ENCODE data around the gene SLC35B1.

SLC35B1 gene

DNA sequence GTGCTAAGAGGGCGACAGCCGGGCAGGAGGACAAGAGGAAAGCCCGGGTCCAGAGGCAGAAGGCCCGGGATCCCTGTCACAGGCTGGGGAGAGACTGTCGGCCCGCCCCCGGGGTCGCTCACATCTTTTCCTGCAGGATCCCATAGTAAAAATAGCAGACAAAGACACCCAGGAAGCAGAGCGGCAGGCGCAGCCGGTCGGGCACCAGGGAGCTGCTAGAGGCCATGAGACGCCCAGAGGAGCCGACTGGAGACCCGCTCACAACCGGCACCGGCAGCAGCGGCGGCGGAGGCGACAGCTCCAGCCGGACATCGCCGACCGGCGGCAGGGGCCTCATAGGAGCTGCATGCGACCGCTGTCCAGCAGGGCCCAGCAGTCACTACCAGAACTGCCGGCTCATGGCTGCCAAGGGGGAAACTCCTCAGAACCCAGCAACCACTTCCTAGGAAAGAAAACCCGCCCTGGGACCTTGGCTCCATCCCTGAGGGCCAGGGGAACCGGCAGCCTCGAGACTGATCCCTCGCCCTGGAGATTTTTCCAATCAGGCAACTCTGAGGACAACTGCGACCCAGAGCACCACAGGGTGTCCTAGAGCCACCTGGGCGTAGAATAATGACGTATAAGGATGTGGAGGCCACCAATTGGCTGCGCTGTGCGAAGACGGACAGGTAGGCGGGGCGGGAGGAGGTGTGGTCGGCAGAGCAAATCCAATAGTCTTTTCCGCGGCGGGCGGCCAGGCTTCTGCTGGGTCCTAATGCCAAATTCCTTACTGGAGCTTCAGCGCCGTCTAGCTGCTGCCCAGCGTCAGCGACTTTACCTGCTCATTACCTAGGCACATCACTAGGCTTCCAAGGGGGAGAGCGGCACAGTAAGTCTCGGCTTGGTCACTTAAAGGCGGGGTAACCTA is at the start of gene SLC35B1:
Gene SLC35B1, minus strand, starts transcription at position 357 of the 907 bp plus-strand sequence. Its CDS starts 131 bp downstream, at position 226.
- peak; percentile 96 for DNase-seq (ENCODE audit: low read depth in 2 of 2)

DNA sequence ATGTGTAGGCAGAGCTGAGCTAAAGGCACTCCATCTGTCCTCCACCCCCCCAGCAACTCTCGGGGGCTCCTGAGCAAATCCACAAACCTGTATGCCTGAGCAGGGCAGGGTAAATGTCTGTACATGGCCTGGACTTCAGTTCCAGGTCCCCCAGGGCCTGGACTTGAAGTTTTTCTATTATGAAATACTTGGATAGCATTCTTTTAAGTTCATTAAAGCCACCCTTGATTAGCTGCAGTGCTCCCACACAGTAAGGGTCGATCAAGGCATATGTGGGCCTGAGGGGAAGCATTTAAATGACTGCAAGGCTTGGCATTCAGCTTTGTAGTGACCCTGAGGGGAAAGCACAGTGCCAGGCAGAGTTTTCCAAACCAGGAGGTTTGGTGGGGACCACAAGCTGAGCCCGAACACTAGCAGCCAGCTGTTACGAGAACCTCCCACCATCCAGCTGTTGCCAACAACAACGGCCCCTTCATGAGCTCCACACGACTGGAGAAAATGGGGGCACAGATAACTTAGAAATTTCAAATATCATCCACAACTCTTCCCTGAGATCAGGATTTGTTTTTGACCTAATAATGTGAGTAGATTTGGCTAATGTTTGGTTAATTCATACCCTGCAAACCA is 49.5 kb upstream of the SLC35B1 start:
- DNase-seq (ENCODE audit: low read depth in 2 of 2): no peak

DNA sequence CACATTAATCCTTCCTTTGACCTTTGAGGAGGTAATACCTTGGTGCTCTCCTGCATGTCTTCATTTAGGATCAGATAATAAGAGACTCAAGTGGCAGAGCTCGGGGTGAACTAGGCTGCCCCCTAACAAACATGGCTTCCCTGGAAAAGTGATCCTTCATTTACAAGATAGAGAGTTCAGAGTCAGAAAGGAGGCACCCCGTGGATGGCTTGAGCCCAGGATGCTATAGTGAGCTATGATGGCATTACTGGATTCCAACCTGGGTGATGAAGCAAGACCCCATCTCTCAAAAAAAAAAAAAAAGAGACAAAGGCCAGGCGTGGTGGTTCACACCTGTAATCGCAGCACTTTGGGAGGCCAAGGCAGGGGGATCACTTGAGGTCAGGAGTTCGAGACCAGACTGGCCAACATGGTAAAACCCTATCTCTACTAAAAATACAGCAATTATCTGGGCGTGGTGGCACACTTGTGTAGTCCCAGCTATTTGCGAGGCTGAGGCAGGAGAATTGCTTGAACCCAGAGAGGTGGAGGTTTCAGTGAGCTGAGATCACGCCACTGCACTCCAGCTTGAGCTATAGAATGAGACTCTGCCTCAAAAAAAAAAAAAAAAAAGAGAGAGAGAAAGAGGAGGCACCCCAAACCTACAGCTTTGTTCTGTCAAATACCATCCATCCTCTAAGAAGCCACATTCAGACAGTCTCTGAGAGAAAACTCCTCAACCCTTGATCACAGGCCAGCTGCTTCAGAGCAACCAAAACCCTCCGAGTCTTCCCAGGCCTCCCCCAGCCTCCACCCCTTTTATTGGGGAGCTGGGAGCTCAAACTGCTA is 48.8 kb upstream of the SLC35B1 start:
- no peak for DNase-seq (ENCODE audit: low read depth in 2 of 2)

DNA sequence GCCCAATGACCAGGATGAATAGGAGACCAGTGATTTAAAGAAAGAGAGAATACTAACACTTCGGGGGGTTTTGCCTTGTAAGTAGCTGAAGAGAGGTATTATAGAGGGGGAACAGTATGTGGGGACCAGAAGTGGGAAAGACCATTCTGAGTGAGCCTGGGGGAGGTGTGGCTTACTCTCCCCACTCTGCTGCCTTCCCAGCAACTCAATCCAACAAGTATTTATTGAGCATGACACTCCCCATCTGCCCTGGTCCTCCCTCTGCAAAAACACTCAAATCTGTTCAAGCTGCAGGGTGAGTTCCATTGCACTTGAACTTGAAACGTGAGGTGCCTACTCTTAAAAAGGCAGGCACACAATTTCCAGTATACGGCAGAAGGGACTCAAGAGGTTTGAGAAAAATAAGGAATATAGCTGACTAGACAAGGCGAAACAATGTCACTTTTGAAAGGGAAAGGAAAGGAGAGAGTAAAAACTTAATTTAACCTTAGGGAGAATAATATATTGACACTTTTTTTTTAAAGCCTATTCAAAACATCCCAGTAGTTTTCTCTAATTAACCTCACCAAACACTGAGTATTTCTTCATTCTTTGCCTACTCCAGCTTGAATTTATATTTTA is 48.0 kb upstream of the SLC35B1 start:
- DNase-seq (ENCODE audit: low read depth in 2 of 2): no peak

DNA sequence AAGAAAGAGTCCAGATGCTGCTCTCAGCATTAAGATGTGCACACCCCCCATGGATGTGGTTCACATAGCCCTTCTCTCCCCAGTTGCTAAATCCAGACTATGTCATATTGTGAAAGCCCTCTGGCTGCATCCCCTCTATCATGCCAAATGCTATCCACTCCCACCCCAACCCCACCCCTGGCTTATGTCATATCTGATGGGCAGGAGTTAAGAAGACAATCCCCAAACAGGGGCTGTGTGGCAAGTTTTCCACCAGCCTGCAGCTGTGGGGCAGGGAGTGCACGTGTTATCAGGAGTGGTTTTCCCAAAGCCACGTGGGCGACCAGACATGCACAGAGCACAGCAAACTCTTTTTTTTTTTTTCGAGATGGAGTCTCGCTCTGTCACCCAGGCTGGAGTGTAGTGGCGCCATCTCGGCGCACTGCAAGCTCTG is 46.2 kb upstream of the SLC35B1 start:
- DNase-seq (ENCODE audit: low read depth in 2 of 2): no peak

DNA sequence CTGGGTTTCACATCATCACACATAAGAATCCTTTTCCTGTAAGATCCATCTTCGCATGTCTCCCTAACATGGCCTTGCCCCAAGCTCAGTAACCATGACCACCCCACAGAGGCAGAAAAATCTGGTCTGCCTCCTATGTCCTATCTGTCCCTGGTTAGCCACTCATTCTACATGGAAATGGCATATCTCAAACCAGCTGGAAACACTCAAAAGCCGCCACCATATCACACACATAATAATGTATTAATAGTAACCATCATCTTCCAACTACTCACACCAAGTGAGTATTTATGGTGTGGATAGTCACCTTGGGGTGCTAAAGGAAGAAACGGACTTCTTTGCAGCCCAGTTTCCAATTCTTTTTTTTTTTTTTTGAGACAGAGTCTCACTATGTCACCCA is 44.7 kb upstream of the SLC35B1 start:
- no peak for DNase-seq (ENCODE audit: low read depth in 2 of 2)

- DNase-seq (ENCODE audit: low read depth in 2 of 2): no peak
Measured at GRCh38 chr17:49749730-49750129, 42.0 kb upstream of the SLC35B1 start.

DNA sequence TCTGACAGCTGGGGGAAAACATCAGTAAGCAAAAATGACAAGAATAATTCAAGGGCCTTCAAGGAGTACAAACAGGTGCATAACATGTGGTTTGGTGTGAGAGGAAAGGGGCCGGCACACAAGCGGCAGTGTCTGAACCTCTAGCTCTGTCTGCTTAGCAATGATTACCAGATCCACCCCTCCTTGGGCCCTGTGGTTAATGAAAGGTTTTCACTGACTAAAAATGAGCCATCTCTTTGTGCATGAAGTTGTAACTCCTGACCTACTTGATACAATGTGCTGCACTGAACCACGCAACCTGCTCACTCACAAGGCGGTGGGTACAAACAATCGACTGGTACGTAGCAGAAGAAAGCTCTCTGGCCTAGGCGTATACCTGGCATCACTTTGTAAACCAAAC is 41.0 kb upstream of the SLC35B1 start:
- peak; percentile 15 for DNase-seq (ENCODE audit: low read depth in 2 of 2)

DNA sequence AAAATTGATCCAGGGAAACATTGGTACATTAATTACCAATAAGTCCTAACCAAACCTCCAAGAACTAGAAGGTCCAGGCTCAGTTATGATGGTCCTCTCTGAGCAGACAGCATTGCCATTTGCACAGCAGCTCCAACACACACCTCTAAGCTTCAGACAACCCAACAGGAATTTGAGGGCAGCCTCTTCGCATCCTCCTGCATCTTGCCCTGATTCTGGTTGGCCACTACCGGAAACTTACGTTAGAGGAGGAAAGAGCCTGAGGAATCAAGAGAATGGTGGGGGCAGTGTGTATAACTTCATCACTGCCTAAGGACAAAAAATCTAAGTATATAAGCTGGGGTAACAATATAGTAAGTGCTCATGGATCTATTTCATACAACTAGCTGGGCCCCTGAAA is 40.5 kb upstream of the SLC35B1 start:
- no peak for DNase-seq (ENCODE audit: low read depth in 2 of 2)

DNA sequence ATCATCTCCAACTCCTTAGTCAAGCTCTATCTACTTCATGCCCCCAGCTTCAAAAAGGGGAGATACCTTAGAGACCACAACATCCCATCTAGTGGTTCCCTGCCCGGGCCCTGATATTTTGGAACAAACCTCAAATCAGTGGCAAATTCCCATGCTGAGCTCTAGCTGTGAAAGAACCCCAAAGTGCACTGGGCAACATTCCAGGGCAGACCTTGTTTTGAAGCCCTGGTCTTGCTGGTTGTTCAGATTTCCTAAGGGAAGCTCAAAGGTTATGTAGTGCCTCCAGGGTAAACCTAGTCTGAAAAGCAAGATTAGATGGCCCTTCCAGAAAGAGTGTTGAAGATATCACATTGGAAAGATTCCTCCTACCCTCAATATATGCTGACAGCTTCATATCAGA is 39.9 kb upstream of the SLC35B1 start:
- no peak for DNase-seq (ENCODE audit: low read depth in 2 of 2)

DNA sequence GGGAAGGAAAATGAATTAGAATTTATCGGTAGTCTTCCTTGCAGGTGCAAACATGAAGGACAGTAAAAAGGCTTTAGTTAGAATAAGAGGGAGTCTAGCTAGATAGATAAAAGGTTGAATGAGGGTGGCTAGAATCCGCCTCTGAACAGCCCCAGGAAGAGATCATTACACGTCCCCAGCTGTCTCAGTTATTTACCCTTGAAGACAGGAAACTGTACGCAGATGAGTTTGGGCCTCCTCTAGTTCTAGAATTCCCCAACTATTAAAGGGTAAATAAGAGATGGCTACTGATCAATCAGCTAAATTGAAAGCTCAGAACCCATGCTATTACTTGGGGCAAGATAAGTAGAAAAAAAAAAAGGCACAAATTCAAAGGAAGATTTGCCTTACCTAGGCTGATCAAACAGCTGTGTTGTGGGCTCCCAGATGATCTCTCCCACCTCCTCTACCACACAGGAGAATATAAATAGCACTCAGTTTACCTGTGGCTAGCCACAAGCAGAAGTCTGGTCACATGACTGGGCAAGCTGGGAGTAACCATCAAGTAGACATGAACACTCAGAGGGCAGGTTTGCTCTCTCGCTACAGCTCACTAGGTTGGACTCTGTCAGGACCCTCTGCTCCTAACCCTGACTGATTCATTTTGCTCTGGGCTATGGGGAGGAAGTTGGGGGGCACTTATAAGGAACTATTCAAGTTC is 39.2 kb upstream of the SLC35B1 start:
- DNase-seq (ENCODE audit: low read depth in 2 of 2): no peak

- no peak for DNase-seq (ENCODE audit: low read depth in 2 of 2)
Measured at GRCh38 chr17:49745175-49746139, 37.7 kb upstream of the SLC35B1 start.

DNA sequence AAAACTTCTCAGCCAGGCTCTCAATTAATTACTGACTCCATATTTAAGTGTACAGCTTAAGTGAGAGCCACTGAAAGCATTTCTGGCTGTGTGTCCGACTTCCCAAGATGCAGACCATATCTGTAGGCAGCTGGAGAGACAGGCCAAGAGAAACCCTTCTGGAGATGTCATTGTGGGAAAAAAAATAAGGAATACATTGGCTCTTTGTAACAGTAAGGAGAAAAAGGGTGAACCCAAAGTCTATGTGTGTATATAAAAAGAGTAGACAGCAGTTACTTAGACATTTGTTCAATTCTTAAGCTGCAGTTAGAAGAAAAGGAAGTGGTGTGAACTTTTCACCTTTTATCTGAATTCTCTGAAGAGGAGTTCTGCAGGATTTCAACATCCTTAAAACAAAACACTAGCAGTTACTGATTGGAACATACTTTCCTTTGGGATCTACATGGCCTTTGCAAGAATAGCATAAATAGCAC is 34.4 kb upstream of the SLC35B1 start:
- DNase-seq (ENCODE audit: low read depth in 2 of 2): no peak

- no peak for DNase-seq (ENCODE audit: low read depth in 2 of 2)
Measured at GRCh38 chr17:49741692-49742076, 33.9 kb upstream of the SLC35B1 start.

DNA sequence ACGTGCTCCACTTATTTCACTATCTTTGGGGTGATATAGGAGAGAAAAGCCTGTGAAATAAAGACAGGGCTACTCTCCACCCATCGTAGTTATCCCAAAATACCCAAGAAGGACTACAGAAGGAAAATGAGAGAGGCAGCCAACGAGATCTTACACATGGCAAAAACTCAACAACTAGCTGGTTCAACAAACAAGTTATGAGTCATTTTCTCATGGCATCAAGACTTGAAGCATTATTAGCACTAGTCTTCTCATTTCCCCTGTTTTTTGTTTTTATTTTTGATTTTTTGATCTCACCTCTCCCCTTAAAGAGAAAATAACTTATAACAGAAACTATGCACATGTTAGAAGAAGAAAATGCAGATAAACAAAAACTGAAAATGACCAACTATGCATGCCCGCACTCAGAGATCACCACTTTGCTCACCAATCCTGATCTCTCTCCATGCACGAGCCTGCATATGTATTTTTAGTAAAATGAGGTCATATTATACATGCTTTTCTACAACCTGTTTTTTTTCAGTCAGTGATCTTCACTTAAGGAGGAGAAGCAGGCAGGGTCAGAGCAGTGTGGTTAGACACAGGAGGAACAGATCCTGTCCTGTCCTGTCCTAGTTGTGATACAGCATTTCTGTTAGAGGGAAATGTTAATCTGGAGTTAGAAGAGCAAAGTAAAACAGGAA is 33.4 kb upstream of the SLC35B1 start:
- no peak for DNase-seq (ENCODE audit: low read depth in 2 of 2)

GRCh38 chr17:49739641-49740271 is 32.0 kb upstream of the SLC35B1 start:
- DNase-seq (ENCODE audit: low read depth in 2 of 2): peak; percentile 59 to 75

GRCh38 chr17:49738456-49739163 is 30.8 kb upstream of the SLC35B1 start:
- no peak for DNase-seq (ENCODE audit: low read depth in 2 of 2)

Measured in stimulated activated CD4-positive, alpha-beta T cell treated with anti-CD3 and anti-CD28 coated beads, Interleukin-1b, Interleukin-23, amount 100 ng/mL, for 4 hours (primary cell).